MM.1S (cell line): ENCODE measurements around the gene GFOD1.

Experiments
- EZH2 ChIP-seq: fragments of 300-600 bp; sonication (generic); optimal IDR thresholded peaks from 2 replicates; pipeline ENCODE3; 2017; ENCODE audit warnings: low read depth, mild to moderate bottlenecking, antibody characterized with exemption, low read length, mixed read lengths
- TF ChIP-seq, protein P1 (sequence below): fragments of 300-600 bp; sonication (generic); IDR thresholded peaks from 2 replicates; pipeline ENCODE4 v1.5.1; 2016; ENCODE audit warnings: antibody characterized with exemption, low read length, mixed read lengths

DNA sequence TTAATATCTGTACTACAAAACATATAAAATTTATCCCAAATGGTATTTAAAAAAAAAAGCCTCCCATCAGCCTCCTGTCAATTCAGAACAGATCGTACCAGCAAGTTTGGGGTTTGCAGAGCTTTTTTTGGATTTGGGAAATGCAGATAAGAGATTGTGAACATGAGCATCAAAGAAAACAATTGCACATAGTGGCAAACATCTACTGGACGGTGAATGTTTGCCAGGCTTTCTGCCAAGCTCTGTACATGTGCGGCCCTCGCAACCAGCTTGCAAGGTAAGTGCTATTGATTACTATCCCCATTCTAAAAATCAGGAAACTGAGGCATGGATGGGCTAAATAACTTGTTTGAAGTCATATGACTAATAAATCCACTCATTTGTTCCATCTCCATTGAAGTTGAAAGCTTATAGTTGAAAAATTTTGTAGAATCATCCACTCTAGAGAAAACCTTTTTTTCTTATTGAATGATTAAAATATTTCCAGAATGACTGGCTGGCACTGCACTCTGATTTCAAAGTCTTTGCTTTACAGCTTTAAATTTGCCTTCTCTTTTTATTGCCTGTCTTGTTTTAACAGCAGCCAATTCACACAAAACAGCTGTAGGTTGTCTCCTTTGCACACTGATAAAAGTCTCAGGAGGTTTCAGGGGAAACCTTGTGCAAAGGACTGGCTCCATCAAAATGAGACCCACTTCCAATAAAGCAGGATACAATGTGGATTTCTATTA is 49.6 kb upstream of the GFOD1 start:
- TF ChIP-seq, protein P1, sequence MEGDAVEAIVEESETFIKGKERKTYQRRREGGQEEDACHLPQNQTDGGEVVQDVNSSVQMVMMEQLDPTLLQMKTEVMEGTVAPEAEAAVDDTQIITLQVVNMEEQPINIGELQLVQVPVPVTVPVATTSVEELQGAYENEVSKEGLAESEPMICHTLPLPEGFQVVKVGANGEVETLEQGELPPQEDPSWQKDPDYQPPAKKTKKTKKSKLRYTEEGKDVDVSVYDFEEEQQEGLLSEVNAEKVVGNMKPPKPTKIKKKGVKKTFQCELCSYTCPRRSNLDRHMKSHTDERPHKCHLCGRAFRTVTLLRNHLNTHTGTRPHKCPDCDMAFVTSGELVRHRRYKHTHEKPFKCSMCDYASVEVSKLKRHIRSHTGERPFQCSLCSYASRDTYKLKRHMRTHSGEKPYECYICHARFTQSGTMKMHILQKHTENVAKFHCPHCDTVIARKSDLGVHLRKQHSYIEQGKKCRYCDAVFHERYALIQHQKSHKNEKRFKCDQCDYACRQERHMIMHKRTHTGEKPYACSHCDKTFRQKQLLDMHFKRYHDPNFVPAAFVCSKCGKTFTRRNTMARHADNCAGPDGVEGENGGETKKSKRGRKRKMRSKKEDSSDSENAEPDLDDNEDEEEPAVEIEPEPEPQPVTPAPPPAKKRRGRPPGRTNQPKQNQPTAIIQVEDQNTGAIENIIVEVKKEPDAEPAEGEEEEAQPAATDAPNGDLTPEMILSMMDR, result no peak
- TF ChIP-seq EZH2, result no peak
